HepG2 (cell line): ENCODE measurements around the gene HCRTR2. TPM values are rescaled to one million over a fixed set of nuclear protein-coding genes. Genes with fewer than 3 reads are reported as not detected.

ENCODE experiments used
- KDM5A ChIP-seq: fragments of 200-600 bp; sonication (generic); IDR thresholded peaks from 2 replicates; pipeline ENCODE4 v1.7.0; 2018; ENCODE audit warnings: antibody characterized with exemption, mild to moderate bottlenecking, low read length, borderline replicate concordance
- KIAA2018 ChIP-seq: sonication (generic); formaldehyde crosslinking; IDR thresholded peaks from 2 replicates; pipeline ENCODE4 v1.5.0; 2020; ENCODE audit warnings: mild to moderate bottlenecking, missing genetic modification reagents, borderline replicate concordance
- ZFX ChIP-seq: sonication (generic); formaldehyde crosslinking; IDR thresholded peaks from 2 replicates; pipeline ENCODE4 v1.4.0; 2020; ENCODE audit warnings: mild to moderate bottlenecking, low read depth, missing genetic modification reagents, moderate library complexity
- ZNF550 ChIP-seq: sonication (generic); formaldehyde crosslinking; IDR thresholded peaks from 2 replicates; pipeline ENCODE4 v1.4.0; 2020; ENCODE audit warnings: mild to moderate bottlenecking, missing genetic modification reagents, borderline replicate concordance
- polyA plus RNA-seq, 8 experiments: library from polyadenylated mRNA; depleted of rRNA in 3 of 8; stranded (reverse) in 7 of 8; unstranded in 1 of 8; fragments of >200 nt; fragmentation: Illumina TruSeq in 4 of 8; extraction: Trizol in 4 of 8; gene quantifications; 2 replicates each; pipeline versions ENCODE4 v1.2.1 to v1.2.3, GENCODE V29; 2011 to 2016; ENCODE audit warnings: low read depth in 4 of 8, missing spikeins in 1 of 8, mixed read lengths in 1 of 8; ENCODE audit not compliant: insufficient read depth in 1 of 8
- total RNA-seq, 5 experiments: library from RNA; depleted of rRNA; stranded (reverse); fragments of >200 nt; fragmentation: Illumina TruSeq; extraction: Trizol; gene quantifications; 2 replicates each; pipeline ENCODE4 v1.2.3, GENCODE V29; 2016; ENCODE audit warnings: low read depth in 1 of 5
- TF ChIP-seq, protein P1 (sequence below): sonication (generic); formaldehyde crosslinking; IDR thresholded peaks from 2 replicates; pipeline ENCODE4 v1.4.0; 2020; ENCODE audit warnings: mild to moderate bottlenecking, missing genetic modification reagents
- TF ChIP-seq, protein P2 (sequence below): sonication (generic); formaldehyde crosslinking; IDR thresholded peaks from 2 replicates; pipeline ENCODE4 v1.4.0; 2020; ENCODE audit warnings: mild to moderate bottlenecking, low read depth, missing genetic modification reagents

The HCRTR2 gene
- total and polyA plus RNA-seq, 2 of the 13 experiments (the other 11 are each of a cell fraction or from before 2014, with no cell fraction given): not detected

DNA sequence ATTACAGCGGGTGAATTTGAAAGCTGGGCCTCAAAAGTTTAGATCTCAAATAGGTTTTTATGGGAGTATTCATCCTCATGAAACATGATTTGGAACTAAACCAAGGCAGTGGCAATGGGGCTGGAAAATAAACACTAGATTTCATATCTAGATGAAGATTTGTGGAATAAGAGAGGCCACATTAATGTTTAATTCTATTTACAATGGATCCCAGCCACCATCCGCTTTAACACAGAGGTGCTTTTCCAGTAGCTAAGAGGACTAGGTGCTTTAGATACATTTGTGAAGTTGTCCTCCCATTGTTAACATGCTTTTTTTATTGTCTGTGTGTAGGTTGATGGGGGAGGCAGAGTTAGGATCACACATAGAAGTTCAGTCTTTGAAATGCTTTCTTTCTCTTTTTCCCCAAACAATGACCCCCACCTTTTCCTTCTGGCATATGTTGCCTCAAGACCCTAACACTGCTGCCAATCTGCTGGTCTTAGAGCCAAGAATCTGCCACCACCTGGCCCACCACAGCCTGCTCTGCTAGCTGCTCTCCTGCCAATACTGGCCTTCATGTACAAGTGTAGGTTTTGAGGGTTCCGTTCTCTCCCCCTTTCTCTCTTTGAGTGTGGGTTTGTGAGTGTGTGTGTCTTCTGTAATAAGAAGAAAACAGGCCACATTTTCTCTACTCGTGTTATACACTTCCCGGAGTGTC is 125.1 kb downstream of the HCRTR2 start (continued):
- TF ChIP-seq, protein P1, sequence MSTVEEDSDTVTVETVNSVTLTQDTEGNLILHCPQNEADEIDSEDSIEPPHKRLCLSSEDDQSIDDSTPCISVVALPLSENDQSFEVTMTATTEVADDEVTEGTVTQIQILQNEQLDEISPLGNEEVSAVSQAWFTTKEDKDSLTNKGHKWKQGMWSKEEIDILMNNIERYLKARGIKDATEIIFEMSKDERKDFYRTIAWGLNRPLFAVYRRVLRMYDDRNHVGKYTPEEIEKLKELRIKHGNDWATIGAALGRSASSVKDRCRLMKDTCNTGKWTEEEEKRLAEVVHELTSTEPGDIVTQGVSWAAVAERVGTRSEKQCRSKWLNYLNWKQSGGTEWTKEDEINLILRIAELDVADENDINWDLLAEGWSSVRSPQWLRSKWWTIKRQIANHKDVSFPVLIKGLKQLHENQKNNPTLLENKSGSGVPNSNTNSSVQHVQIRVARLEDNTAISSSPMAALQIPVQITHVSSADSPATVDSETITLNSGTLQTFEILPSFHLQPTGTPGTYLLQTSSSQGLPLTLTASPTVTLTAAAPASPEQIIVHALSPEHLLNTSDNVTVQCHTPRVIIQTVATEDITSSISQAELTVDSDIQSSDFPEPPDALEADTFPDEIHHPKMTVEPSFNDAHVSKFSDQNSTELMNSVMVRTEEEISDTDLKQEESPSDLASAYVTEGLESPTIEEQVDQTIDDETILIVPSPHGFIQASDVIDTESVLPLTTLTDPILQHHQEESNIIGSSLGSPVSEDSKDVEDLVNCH (CRISPR knock-in tag): no peak
- TF ChIP-seq KDM5A (no peak), ZNF550 (no peak), ZFX (CRISPR knock-in tag) (no peak), KIAA2018 (CRISPR knock-in tag) (no peak)
- TF ChIP-seq, protein P2, sequence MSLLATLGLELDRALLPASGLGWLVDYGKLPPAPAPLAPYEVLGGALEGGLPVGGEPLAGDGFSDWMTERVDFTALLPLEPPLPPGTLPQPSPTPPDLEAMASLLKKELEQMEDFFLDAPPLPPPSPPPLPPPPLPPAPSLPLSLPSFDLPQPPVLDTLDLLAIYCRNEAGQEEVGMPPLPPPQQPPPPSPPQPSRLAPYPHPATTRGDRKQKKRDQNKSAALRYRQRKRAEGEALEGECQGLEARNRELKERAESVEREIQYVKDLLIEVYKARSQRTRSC (CRISPR knock-in tag): no peak
